Measurements from ENCODE around the gene SLC30A1.

SLC30A1 gene

DNA sequence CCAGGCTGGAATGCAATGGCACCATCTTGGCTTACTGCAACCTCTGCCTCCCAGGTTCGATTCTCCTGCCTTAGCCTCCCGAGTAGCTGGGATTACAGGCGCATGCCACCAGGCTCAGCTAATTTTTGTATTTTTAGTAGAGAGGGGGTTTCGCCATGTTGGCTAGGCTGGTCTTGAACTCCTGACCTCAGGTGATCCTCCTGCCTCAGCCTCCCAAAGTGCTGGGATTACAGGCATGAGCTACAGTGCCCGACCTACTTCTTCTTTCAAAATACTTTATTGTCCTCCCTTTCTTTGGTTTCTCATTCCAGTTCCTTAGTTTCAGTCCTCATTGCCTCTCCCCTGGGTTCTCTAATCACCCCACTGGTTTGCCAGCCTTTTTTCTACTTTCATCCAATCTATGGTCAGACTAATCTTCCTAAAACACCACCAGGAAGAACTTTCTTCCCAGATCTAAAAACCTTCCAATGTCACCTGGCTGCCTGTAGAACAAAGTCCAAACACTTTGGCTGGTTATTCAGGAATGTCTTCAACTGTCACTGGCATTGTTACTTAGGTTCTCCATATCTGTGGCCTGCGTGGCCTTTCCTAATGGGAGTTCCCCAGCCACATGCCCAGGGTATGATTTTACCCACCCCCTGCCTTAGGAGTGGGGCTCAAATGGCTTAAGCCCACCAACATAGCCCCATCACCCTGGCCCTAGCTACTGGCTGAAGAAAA, 29.0 kb upstream of the SLC30A1 start:
- DNase-seq (ENCODE audit: low read depth in 1 of 2, low spot score in 1 of 2) = no peak

DNA sequence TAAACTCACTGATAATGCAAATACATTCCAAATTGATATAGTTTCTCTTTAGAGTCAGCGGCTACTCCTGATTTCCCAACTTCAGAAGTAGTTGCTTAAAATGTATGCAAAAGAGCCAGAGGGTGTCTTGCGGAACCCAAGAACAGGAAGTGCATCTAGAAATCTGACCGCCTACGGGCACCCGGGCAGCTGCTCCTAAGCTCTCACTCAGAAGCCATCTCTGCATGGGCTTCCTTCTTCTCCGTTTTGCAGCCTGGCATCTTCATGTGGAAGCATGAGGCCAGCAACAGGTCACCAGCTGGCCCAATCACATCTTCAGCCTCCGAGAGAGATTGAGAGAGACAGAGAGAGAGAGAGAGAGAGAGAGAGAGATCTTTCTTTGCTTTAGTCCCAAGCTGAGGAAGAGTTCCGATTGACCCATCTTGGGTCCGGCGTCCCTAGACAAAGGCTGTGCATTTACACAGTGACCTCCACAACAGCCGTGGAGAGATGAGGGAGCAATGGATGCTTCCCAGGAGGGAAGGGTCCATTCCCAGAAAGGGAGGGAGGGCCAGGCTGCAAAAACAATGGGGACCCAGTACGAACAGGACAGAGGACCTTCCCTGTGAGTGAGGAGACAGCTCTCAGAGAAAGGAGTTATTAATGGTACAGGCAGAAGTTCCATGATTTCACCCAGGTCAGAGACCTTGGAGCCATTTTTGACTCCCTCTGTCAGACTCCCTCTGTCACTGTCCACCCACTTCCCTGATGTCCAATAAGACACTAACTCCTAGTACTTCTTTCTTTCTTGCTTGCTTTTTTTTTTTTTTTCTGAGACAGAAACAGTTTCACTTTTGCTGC, 28.2 kb upstream of the SLC30A1 start:
- DNase-seq (ENCODE audit: low read depth in 1 of 2, low spot score in 1 of 2) = no peak

DNA sequence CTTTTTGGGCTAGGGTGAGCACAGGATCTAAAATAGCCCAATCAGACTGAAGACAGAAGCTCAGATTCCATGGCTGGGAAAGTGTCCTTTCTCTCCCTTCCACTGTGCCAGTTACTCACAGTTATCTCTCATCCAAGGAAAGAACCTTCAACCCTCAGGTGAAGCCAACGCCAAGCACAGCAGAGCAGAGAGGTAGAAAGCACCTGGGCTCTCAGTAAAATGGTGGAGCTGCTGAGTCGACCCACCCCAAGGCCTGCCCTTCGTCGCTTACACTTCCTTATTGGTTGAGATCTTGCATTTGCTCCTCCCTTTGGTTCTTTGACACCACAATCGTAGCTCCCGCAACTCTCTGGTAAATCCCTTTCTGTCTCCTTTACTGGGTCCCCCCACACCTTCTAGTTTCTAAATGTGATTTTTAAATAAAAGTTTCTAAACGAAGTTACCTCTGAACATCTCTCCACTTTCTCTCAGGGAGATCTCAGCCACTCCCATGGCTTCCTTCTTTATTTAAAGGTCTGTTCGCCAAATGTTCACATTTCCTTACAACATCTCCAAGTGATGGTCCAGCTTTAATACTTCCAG, 27.5 kb upstream of the SLC30A1 start:
- DNase-seq (ENCODE audit: low read depth in 1 of 2, low spot score in 1 of 2) = no peak

GRCh38 chr1:211605603-211606331, 26.8 kb upstream of the SLC30A1 start:
- DNase-seq (ENCODE audit: low read depth in 1 of 2, low spot score in 1 of 2) = no peak

DNA sequence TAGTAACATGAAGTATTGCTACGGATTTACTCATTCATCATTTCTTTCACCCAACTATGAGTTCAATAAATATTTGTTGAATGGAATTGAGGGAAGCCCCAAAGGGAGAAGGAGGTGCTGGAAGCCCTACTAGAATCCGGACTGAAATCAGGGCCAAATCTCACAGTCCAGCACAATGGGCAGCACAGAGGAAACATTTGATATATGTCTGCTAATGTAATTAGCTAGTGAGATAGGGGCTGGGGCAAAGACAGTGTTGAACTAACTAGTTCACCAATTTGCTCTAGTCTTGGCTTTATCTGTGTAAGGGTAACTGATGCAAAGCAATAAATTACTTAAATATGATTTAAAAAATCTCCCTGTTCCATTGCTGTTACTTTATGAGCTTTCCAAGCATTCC, 26.1 kb upstream of the SLC30A1 start:
- DNase-seq (ENCODE audit: low read depth in 1 of 2, low spot score in 1 of 2) = no peak

DNA sequence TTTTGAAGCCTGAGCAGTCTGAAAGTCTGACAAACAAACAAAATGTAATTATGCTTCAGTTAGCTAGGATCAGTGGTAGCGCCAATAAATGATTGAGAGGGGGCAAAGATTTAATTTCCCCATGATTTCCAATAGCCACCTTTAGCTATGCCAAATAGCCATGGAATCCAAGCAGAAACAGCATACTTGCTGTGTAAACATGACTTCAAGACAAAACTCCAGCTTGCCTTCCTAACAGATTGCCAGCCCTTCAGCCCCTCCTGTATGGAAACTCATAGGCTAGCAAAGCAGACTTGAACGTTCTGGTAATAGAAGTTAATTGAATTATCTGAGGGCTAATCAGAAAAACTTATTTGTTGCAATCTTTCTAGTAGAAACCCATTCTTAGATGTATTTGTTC, 25.6 kb upstream of the SLC30A1 start:
- no peak for DNase-seq (ENCODE audit: low read depth in 1 of 2, low spot score in 1 of 2)

DNA sequence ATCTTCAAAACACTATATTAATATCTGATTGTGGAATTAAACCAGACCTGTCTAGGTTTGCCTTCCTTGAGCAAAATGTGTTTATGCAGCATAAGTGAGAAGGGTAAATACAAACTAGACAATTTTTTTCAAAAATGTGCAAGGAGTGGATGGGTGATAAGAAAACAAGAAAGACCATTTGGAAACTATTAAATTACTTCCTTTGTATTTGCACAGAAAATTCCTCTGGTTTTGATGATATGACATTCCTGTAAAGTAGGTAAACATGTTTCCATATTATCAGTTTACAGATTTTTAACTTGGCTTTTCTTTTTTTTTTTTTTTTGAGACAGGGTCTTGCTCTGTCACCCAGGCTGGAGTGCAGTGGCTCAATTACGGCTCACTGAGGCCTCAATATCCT, 24.8 kb upstream of the SLC30A1 start:
- DNase-seq (ENCODE audit: low read depth in 1 of 2, low spot score in 1 of 2) = no peak

- no peak for DNase-seq (ENCODE audit: low read depth in 1 of 2, low spot score in 1 of 2)
Measured at GRCh38 chr1:211603191-211603701, 24.3 kb upstream of the SLC30A1 start.

- DNase-seq (ENCODE audit: low read depth in 1 of 2, low spot score in 1 of 2) = no peak
Measured at GRCh38 chr1:211601982-211602670, 23.2 kb upstream of the SLC30A1 start.

- no peak for DNase-seq (ENCODE audit: low read depth in 1 of 2, low spot score in 1 of 2)
Measured at GRCh38 chr1:211601159-211601558, 22.2 kb upstream of the SLC30A1 start.

- DNase-seq (ENCODE audit: low read depth in 1 of 2, low spot score in 1 of 2) = no peak
Measured at GRCh38 chr1:211599250-211599649, 20.3 kb upstream of the SLC30A1 start.

GRCh38 chr1:211598514-211598913, 19.6 kb upstream of the SLC30A1 start:
- no peak for DNase-seq (ENCODE audit: low read depth in 1 of 2, low spot score in 1 of 2)

DNA sequence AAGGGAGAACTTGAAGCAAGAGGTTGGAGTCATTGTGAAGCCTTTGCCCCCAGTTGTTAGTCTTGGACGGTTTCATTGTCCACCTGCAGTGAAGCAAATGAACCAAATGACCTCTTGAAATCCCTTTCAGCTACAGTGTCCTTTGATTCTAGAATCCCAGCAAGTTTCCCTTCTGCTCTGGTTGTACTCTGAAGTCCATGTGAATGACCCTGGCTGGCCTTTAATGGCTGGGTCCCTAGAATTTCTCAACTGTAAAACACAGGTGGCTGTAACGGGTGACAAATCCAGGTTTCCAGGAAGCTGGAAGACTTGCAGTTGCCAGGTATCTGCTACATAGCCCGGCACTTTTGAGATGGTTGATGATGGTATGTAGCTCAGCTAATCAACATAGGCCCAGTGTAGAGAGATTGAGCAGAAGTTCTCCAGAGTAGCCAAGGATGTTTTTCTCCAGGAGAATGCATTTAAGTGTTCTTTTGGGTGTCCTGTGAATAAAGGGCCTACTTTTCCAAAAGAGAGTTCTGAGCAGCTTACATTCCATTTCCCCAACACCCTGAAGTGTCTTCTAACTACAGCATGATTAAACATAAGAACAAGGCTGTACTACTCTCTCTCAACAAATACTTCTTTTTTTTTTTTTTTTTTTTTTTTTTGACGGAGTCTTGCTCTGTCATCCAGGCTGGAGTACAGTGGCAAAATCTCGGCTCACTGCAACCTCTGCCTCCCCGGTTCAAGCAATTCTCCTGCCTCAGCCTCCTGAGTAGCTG, 17.6 kb upstream of the SLC30A1 start:
- DNase-seq (ENCODE audit: low read depth in 1 of 2, low spot score in 1 of 2) = no peak

GRCh38 chr1:211595419-211595818, 16.5 kb upstream of the SLC30A1 start:
- no peak for DNase-seq (ENCODE audit: low read depth in 1 of 2, low spot score in 1 of 2)

- no peak for DNase-seq (ENCODE audit: low read depth in 1 of 2, low spot score in 1 of 2)
Measured at GRCh38 chr1:211591980-211592493, 13.1 kb upstream of the SLC30A1 start.

GRCh38 chr1:211589782-211590721, 11.1 kb upstream of the SLC30A1 start:
- DNase-seq (ENCODE audit: low read depth in 1 of 2, low spot score in 1 of 2) = no peak

DNA sequence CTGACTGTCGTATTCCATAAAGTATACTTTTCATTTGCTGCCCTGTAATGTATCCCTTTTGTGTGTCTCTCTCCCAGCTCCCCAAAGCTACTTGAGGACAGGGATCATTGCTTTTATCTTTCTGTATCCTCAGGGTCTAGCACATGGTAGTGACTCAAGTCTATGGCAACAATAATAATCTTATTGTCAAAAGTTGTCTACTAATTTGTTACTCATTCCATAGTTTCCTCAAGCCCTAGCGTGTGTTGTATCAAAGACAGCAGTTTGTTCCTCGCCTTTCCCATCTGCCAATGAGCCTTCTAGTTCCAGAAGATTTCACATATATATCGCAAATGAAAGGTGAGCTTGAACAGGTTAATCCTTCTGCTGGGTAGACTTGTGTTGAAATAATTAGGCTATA, 9.8 kb upstream of the SLC30A1 start:
- no peak for DNase-seq (ENCODE audit: low read depth in 1 of 2, low spot score in 1 of 2)

DNA sequence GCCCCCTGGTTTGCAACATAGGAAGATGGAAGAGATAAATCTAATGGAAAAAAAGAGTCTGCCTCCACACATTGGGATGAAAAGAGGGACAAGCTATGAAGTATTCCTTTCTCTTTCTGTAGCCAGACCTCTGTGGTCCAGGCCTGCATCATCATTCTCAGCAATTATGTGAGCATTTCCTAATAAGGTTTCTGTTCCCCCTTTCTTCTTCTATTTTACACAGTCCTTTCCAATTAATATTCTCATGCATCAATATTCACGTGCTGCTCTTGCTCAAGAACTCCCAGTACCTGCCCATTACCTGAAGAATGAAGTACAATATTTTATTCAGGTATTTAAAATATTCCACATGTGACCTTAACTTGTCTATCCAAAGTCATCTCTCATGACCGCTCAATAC, 8.2 kb upstream of the SLC30A1 start:
- DNase-seq (ENCODE audit: low read depth in 1 of 2, low spot score in 1 of 2) = no peak

DNA sequence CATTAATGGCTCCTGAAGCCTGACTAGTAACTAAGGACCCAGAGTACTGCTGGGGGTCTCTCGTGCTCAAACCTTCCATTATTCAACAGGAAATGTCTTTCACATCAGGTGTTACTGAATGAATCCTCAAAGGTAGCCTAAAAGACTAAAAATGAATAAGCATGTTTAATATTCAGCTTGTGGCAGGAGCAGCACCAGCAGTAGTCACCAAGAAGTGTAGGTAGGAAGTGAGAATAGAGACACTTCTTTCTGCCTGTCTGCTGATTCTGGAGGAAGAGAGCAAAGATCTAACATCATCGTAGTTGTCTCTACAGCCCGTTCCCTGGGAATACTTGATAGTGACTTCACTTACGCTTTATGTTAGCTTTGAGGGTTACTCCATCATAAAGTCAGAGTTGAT, 7.6 kb upstream of the SLC30A1 start:
- no peak for DNase-seq (ENCODE audit: low read depth in 1 of 2, low spot score in 1 of 2)
